Liver (tissue), 3 donors: ENCODE measurements around the gene RAPGEF1.

ENCODE experiments used
- CTCF ChIP-seq: fragments of 150-350 bp; IDR thresholded peaks from 2 replicates; pipeline ENCODE4 v1.5.1; 2017; ENCODE audit warnings: improper control_type of control experiment, low read depth, low read length; ENCODE audit not compliant: missing input control
- EGR1 ChIP-seq, 2 donors: IDR thresholded peaks; 2 replicates each; pipeline ENCODE4 v1.6.1; 2016 to 2018; ENCODE audit warnings: antibody characterized with exemption in 2 of 2, low read depth in 2 of 2
- FOXA2 ChIP-seq: IDR thresholded peaks from 2 replicates; pipeline ENCODE4 v1.6.1; 2016; ENCODE audit warnings: antibody characterized with exemption
- GABPA ChIP-seq, 2 donors: IDR thresholded peaks in 1 of 2; conservative IDR thresholded peaks in 1 of 2; 2 replicates each; pipeline ENCODE4 v1.6.1; 2016; ENCODE audit warnings: antibody characterized with exemption in 2 of 2, mild to moderate bottlenecking in 1 of 2, moderate library complexity in 1 of 2
- JUND ChIP-seq, 2 donors: IDR thresholded peaks; 2 replicates each; pipeline ENCODE4 v1.6.1; 2016; ENCODE audit warnings: antibody characterized with exemption in 2 of 2
- MAX ChIP-seq: IDR thresholded peaks from 2 replicates; pipeline ENCODE4 v1.6.1; 2016; ENCODE audit warnings: antibody characterized with exemption
- RAD21 ChIP-seq, 2 donors: IDR thresholded peaks; 2 replicates each; pipeline ENCODE4 v1.6.1; 2016; ENCODE audit warnings: antibody characterized with exemption in 2 of 2, mild to moderate bottlenecking in 2 of 2
- REST ChIP-seq: IDR thresholded peaks from 2 replicates; pipeline ENCODE4 v1.6.1; 2016; ENCODE audit warnings: antibody characterized with exemption, mild to moderate bottlenecking
- SP1 ChIP-seq: IDR thresholded peaks from 2 replicates; pipeline ENCODE4 v1.6.1; 2018; ENCODE audit warnings: antibody characterized with exemption, mild to moderate bottlenecking
- ZBTB33 ChIP-seq: IDR thresholded peaks from 2 replicates; pipeline ENCODE4 v1.6.1; 2016; ENCODE audit warnings: antibody characterized with exemption
- donor health status: healthy.
- donor health status: healthy.

GRCh38 chr9:131562032-131562959 lies 177.6 kb downstream of the RAPGEF1 start:
- TF ChIP-seq REST (no peak), CTCF (no peak), JUND (IDR thresholded peaks at IDR 0.05) (no peak), FOXA2 (no peak), RAD21 (IDR thresholded peaks at IDR 0.05) (no peak), MAX (no peak), EGR1 (IDR thresholded peaks at IDR 0.05; ENCODE audit: low read depth in 2 of 2) (no peak), ZBTB33 (no peak), SP1 (no peak), GABPA (IDR thresholded peaks at IDR 0.05 in 1 of 2, conservative IDR thresholded peaks at IDR 0.05 in 1 of 2) (no peak)
